Placental pericyte (primary cell): ENCODE data around the gene KPNA2. TPM values are rescaled to one million over a fixed set of nuclear protein-coding genes. Genes with fewer than 3 reads are reported as not detected.

Source experiments
- total RNA-seq: library from RNA; depleted of rRNA; stranded (reverse); fragments of >200 nt; gene quantifications from 2 replicates; pipeline ENCODE4 v1.2.3, GENCODE V29; 2012

The KPNA2 gene
- 71.3 and 354 TPM in 2 replicates for total RNA-seq

DNA sequence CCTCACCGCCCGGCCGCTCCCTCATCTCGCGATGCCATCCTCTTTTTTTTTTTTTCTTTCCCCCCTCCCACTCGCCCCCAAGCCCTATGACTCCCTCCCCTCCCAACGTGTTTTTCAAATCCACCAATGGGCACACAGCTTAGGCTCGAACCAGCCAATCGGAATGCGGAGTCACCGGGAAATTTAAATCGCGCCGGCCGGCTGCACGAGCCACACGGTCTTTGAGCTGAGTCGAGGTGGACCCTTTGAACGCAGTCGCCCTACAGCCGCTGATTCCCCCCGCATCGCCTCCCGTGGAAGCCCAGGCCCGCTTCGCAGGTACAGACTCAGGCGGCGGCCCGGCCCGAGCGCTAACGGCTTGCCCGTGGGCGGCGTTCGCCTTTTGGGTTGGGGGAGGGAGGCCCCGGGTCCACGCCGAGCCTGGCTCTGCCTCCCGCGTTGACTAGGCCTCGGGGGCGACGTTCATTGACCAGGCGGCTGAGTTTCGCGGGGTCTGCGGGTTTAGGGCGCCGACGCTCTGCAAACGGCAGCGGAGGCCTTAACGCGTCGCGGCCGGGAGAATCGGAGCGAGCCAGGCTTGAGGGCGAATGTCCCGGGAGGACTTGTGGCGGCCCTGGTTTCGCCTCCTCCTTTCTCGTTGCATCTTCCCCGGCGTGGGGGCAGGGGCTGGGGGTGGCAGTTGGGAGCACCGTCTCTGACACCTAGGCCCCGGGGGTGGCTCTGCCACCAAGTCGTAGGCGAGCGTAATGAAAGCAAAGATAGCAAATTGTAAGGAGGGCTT lies at the start of gene KPNA2:
TSS of gene KPNA2 (plus strand) at position 213 of the 781 bp plus-strand sequence. CDS start 1,398 bp downstream, outside the sequence.

DNA sequence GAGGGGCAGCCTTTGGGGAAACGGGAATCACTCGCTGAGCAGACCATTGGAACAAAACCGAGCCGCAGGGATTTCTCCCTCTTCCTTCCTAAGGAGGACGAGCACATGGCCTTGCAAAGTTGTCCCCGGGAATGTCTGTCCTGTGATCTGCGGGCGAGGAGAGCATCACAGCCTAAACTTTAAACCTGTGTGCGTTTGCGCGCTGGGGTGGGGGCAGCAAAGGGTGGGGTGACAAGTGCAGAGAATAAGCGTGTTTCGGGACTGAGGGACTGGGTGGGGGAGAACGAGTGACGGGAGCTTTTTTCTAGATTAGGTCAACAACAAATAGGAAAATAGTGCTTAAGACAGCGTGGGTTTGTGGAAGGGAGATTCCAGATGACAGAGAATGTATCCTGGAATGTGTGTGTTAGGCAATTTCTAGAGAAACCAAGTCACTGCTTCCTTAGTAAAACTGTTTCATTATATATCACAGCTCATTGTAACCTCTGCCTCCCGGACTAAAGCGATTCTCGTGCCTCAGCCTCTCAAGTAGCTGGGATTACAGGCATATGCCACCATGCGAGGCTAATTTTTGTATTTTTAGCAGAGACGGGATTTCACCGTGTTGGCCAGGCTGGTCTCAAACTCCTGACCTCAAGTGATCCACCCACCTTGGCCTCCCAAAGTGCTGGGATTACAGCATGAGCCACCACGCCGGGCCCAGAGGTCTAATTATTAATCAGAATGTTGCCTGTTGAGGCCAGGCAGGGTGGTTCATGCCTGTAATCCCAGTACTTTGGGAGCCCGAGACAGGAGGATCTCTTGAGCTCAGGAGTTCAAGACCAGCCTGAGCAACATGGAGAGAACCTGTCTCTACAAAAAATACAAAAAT lies 39.0 kb upstream of the KPNA2 start, which contains the start of gene C17orf58:
TSS of gene C17orf58 (minus strand) at position 169 of the 871 bp plus-strand sequence. CDS start 271 bp downstream, outside the sequence.

Other genes starting within 250 kb of the KPNA2 start
- 47.7 and 61.4 TPM in 2 replicates for gene BPTF, start 210.2 kb upstream of the KPNA2 start, total RNA-seq
- gene C17orf58, start 39.3 kb upstream of the KPNA2 start, total RNA-seq: 5.3 and 8.4 TPM in 2 replicates
- gene AMZ2, start 212.3 kb downstream of the KPNA2 start, total RNA-seq: 51.6 and 71.6 TPM in 2 replicates